ENCODE data around the gene PARP11. TPM values are rescaled to one million over a fixed set of nuclear protein-coding genes. Genes with fewer than 3 reads are reported as not detected.
"Not testable (repeated sequence)": the region's sequence is repeated elsewhere in the genome, so short reads cannot be mapped to it uniquely, and the experiment has no call there.

The PARP11 gene
- total RNA-seq, 1 experiment from 2014 or later = 8.0 TPM

DNA sequence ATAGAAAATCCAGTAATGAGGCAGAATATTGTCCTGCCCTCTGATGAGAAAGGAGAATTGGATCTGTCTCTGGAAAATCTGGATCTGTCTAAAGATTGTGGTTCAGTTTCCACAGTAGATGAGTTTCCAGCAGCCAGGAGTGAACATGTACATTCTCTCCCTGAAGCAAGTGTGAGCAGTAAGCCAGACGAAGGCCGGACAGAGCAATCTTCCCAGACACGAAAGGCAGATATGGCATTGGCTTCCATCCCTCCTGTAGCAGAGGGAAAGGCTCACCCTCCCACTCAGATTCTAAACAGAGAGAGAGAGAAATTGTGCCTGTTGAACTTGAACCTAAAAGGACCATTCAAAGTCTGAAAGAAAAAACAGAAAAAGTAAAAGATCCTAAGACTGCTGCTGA, 31.4 kb downstream of the PARP11 start:
- ATAC-seq (no peak), DNase-seq (ENCODE audit: low spot score) (no peak)
- ChIA-PET POLR2A (no interaction called here), CTCF (no interaction called here)
- TF ChIP-seq, protein P1, sequence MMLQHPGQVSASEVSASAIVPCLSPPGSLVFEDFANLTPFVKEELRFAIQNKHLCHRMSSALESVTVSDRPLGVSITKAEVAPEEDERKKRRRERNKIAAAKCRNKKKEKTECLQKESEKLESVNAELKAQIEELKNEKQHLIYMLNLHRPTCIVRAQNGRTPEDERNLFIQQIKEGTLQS (CRISPR knock-in tag; conservative IDR thresholded peaks at IDR 0.05) = no peak
- TF ChIP-seq, protein P2, sequence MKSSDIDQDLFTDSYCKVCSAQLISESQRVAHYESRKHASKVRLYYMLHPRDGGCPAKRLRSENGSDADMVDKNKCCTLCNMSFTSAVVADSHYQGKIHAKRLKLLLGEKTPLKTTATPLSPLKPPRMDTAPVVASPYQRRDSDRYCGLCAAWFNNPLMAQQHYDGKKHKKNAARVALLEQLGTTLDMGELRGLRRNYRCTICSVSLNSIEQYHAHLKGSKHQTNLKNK (CRISPR knock-in tag; IDR thresholded peaks at IDR 0.05) = no peak
- no peak for TF ChIP-seq EMX1 (CRISPR knock-in tag; IDR thresholded peaks at IDR 0.05)
- TF ChIP-seq, protein P3, sequence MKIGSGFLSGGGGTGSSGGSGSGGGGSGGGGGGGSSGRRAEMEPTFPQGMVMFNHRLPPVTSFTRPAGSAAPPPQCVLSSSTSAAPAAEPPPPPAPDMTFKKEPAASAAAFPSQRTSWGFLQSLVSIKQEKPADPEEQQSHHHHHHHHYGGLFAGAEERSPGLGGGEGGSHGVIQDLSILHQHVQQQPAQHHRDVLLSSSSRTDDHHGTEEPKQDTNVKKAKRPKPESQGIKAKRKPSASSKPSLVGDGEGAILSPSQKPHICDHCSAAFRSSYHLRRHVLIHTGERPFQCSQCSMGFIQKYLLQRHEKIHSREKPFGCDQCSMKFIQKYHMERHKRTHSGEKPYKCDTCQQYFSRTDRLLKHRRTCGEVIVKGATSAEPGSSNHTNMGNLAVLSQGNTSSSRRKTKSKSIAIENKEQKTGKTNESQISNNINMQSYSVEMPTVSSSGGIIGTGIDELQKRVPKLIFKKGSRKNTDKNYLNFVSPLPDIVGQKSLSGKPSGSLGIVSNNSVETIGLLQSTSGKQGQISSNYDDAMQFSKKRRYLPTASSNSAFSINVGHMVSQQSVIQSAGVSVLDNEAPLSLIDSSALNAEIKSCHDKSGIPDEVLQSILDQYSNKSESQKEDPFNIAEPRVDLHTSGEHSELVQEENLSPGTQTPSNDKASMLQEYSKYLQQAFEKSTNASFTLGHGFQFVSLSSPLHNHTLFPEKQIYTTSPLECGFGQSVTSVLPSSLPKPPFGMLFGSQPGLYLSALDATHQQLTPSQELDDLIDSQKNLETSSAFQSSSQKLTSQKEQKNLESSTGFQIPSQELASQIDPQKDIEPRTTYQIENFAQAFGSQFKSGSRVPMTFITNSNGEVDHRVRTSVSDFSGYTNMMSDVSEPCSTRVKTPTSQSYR (CRISPR knock-in tag; IDR thresholded peaks at IDR 0.05) = no peak
- TF ChIP-seq, protein P4, sequence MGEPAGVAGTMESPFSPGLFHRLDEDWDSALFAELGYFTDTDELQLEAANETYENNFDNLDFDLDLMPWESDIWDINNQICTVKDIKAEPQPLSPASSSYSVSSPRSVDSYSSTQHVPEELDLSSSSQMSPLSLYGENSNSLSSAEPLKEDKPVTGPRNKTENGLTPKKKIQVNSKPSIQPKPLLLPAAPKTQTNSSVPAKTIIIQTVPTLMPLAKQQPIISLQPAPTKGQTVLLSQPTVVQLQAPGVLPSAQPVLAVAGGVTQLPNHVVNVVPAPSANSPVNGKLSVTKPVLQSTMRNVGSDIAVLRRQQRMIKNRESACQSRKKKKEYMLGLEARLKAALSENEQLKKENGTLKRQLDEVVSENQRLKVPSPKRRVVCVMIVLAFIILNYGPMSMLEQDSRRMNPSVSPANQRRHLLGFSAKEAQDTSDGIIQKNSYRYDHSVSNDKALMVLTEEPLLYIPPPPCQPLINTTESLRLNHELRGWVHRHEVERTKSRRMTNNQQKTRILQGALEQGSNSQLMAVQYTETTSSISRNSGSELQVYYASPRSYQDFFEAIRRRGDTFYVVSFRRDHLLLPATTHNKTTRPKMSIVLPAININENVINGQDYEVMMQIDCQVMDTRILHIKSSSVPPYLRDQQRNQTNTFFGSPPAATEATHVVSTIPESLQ (CRISPR knock-in tag; IDR thresholded peaks at IDR 0.05) = no peak
- TF ChIP-seq ZNF671 (CRISPR knock-in tag; IDR thresholded peaks at IDR 0.05) = no peak
- TF ChIP-seq, protein P5, sequence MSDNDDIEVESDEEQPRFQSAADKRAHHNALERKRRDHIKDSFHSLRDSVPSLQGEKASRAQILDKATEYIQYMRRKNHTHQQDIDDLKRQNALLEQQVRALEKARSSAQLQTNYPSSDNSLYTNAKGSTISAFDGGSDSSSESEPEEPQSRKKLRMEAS (CRISPR knock-in tag; IDR thresholded peaks at IDR 0.05) = no peak
- TF ChIP-seq IRF2 (CRISPR knock-in tag; IDR thresholded peaks at IDR 0.05; ENCODE audit: borderline replicate concordance, low read depth) = no peak
- TF ChIP-seq, protein P6, sequence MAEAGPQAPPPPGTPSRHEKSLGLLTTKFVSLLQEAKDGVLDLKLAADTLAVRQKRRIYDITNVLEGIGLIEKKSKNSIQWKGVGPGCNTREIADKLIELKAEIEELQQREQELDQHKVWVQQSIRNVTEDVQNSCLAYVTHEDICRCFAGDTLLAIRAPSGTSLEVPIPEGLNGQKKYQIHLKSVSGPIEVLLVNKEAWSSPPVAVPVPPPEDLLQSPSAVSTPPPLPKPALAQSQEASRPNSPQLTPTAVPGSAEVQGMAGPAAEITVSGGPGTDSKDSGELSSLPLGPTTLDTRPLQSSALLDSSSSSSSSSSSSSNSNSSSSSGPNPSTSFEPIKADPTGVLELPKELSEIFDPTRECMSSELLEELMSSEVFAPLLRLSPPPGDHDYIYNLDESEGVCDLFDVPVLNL (CRISPR knock-in tag; IDR thresholded peaks at IDR 0.05; ENCODE audit: borderline replicate concordance, low read depth) = no peak
- TF ChIP-seq, protein P7, sequence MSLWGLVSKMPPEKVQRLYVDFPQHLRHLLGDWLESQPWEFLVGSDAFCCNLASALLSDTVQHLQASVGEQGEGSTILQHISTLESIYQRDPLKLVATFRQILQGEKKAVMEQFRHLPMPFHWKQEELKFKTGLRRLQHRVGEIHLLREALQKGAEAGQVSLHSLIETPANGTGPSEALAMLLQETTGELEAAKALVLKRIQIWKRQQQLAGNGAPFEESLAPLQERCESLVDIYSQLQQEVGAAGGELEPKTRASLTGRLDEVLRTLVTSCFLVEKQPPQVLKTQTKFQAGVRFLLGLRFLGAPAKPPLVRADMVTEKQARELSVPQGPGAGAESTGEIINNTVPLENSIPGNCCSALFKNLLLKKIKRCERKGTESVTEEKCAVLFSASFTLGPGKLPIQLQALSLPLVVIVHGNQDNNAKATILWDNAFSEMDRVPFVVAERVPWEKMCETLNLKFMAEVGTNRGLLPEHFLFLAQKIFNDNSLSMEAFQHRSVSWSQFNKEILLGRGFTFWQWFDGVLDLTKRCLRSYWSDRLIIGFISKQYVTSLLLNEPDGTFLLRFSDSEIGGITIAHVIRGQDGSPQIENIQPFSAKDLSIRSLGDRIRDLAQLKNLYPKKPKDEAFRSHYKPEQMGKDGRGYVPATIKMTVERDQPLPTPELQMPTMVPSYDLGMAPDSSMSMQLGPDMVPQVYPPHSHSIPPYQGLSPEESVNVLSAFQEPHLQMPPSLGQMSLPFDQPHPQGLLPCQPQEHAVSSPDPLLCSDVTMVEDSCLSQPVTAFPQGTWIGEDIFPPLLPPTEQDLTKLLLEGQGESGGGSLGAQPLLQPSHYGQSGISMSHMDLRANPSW (CRISPR knock-in tag; conservative IDR thresholded peaks at IDR 0.05; ENCODE audit: low read depth) = no peak
- no peak for TF ChIP-seq KAT7 (CRISPR knock-in tag; IDR thresholded peaks at IDR 0.05; ENCODE audit: borderline replicate concordance)
- TF ChIP-seq ZNF423 (CRISPR knock-in tag; IDR thresholded peaks at IDR 0.05) = no peak
- TF ChIP-seq ZNF396 (CRISPR knock-in tag; IDR thresholded peaks at IDR 0.05; ENCODE audit: borderline replicate concordance) = no peak
- TF ChIP-seq FOXK1 (CRISPR knock-in tag; IDR thresholded peaks at IDR 0.05) = no peak
- no peak for TF ChIP-seq CREM (CRISPR knock-in tag; IDR thresholded peaks at IDR 0.05)
- Mint-ChIP-seq H3K27ac (no peak overlapping the region), H3K9me3 (peaks cover 6% of the 10 kb centered on the region), H3K4me1 (peaks cover 5% of the 10 kb centered on the region), H3K4me3 (no peak overlapping the region), H3K27me3 (ENCODE audit: low read depth) (no peaks in the 10 kb centered on the region), H3K36me3 (peaks cover 12% of the 10 kb centered on the region)

DNA sequence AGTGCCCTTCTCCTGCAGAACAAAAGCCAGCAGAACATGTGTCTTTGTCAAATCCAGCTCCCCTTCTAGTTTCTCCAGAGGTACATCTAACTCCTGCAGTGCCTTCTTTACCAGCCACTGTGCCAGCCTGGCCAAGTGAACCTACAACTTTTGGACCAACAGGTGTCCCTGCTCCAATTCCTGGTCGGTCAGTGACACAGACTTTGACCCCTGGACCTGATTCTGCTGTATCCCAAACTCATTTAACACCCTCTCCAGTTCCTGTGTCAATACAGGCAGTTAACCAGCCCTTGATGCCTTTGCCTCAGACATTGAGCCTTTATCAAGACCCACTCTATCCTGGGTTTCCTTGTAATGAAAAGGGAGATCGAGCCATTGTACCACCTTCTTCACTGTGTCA, 32.4 kb downstream of the PARP11 start:
- CTCF ChIA-PET; H3K27me3 Mint-ChIP-seq (ENCODE audit: low read depth); DNase-seq (ENCODE audit: low spot score); ATAC-seq; H3K9me3 Mint-ChIP-seq; H3K4me3 Mint-ChIP-seq; H3K27ac Mint-ChIP-seq; POLR2A ChIA-PET: not testable (repeated sequence)
- peaks cover 12% of the 10 kb centered on the region for H3K4me1 Mint-ChIP-seq
- H3K36me3 Mint-ChIP-seq = peaks cover 11% of the 10 kb centered on the region

DNA sequence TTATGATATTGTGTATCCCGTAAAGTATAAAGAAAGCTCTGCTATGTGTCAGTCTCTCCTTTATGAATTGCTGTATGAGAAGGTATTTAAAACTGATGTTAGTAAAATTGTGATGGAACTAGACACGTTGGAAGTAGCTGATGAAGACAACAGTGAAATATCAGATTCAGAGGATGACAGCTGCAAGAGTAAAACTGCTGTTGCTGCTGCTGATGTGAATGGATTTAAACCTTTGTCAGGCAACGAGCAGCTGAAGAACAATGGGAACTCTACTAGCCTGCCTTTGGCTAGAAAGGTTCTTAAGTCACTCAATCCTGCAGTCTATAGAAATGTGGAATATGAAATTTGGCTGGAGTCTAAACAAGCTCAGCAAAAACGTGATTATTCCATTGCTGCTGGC, 33.5 kb downstream of the PARP11 start:
- H3K27ac Mint-ChIP-seq; H3K4me3 Mint-ChIP-seq; CTCF ChIA-PET; H3K27me3 Mint-ChIP-seq (ENCODE audit: low read depth); ATAC-seq; H3K9me3 Mint-ChIP-seq; DNase-seq (ENCODE audit: low spot score); POLR2A ChIA-PET: not testable (repeated sequence)
- Mint-ChIP-seq H3K36me3 (peaks cover 11% of the 10 kb centered on the region), H3K4me1 (peaks cover 12% of the 10 kb centered on the region)

DNA sequence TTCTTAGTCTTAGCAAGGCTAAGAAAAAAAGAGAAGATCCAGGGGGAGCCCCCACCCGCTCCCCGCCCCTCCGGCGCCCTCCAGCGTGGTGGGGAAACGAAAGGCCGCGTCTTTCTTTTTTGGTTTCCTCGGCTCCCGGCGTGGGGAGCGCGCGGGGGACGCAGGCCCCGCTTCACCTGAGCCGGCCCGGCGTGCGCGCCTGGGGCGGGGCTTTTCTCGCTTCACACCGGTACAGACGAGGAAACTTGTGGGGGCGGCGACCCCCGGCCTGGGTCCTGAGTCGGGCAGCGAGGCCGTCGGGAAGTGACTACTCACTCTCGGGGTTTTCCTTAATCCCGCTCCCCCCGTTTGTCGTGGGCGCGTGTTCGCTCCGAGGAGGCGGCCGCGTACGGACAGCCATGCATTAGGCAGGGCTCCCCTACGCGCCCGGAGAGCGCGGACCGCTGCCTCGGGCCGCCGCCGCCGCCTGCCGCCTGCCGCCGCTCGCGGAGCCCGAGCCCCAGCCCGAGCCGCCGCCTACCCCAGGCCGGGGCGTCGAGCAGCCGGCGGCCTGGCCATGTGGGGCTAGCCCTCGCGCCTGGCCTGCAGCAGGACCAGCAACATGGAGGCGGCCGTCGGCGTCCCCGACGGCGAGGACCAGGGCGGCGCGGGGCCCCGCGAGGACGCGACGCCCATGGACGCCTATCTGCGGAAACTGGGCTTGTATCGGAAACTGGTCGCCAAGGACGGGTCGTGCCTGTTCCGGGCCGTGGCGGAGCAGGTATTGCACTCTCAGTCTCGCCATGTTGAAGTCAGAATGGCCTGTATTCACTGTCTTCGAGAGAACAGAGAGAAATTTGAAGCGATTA, 34.3 kb downstream of the PARP11 start:
- ATAC-seq; DNase-seq (ENCODE audit: low spot score); H3K27me3 Mint-ChIP-seq (ENCODE audit: low read depth); H3K27ac Mint-ChIP-seq; POLR2A ChIA-PET; H3K9me3 Mint-ChIP-seq; CTCF ChIA-PET; H3K4me3 Mint-ChIP-seq: not testable (repeated sequence)
- Mint-ChIP-seq H3K4me1 (peaks cover 14% of the 10 kb centered on the region), H3K36me3 (peaks cover 11% of the 10 kb centered on the region)

Data from WTC11 (cell line).